BLaER1 treated with 17β-estradiol and CSF1 and Interleukin-3, amounts not matched to agents 10 nM and 100 nM (cell line): ENCODE measurements around the gene ENTHD1.
A peak's percentile ranks its signal among the peaks of the same experiment; 100 is the strongest.
"Not testable (repeated sequence)": the region's sequence is repeated elsewhere in the genome, so short reads cannot be mapped to it uniquely, and the experiment has no call there.

ENCODE experiments used
- H3K27ac ChIP-seq, 11 experiments: shearing (Covaris generic); formaldehyde crosslinking; 2 replicates each; pipeline ENCODE4 v1.8.1; 2022
- H3K27me3 ChIP-seq, 11 experiments: shearing (Covaris generic); formaldehyde crosslinking; 2 replicates each; pipeline ENCODE4 v1.8.1; 2022
- H3K36me3 ChIP-seq, 11 experiments: shearing (Covaris generic); formaldehyde crosslinking; 2 replicates each; pipeline ENCODE4 v1.8.1; 2022
- H3K4me1 ChIP-seq, 10 experiments: shearing (Covaris generic); formaldehyde crosslinking; 2 replicates each; pipeline ENCODE4 v1.8.1; 2022
- H3K4me2 ChIP-seq, 11 experiments: shearing (Covaris generic); formaldehyde crosslinking; 2 replicates each; pipeline ENCODE4 v1.8.1; 2022
- H3K4me3 ChIP-seq, 10 experiments: shearing (Covaris generic); formaldehyde crosslinking; 2 replicates each; pipeline ENCODE4 v1.8.1; 2022
- H3K9ac ChIP-seq, 11 experiments: shearing (Covaris generic); formaldehyde crosslinking; 2 replicates each; pipeline ENCODE4 v1.8.1; 2022
- H3K9me3 ChIP-seq, 11 experiments: shearing (Covaris generic); formaldehyde crosslinking; replicated peaks in 1 of 11; 2 replicates each; pipeline ENCODE4 v1.8.1; 2022
- H4K20me1 ChIP-seq, 11 experiments: shearing (Covaris generic); formaldehyde crosslinking; 2 replicates each; pipeline ENCODE4 v1.8.1; 2022
- Cebpa-rat ChIP-seq, 11 experiments: shearing (Covaris generic); IDR thresholded peaks; 2 replicates each; pipeline ENCODE4 v1.8.1; 2022

The ENTHD1 gene

DNA sequence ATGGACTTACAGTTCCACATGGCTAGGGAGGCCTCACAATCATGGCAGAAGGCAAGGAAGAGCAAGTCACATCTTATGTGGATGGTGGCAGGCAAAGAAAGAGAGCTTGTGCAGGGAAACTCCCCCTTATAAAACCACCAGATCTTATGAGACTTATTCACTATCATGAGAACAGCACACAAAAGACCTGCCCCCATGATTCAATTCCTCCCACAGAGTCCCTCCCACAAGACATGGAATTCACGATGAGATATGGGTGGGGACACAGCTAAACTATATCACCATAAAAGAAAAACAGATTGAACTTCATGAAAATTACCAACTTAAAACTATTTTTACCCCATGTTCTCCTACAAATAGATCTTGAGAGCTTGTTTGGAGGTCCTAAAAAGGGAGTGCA is 19.6 kb downstream of the ENTHD1 start:
- Histone ChIP-seq H3K4me3 (no peak overlapping the region), H3K9me3 (peaks cover 0 to 3% (median 0%) of the 10 kb centered on the region in 11 experiments; a peak in 3 of 22 replicates), H3K36me3 (no peaks in the 10 kb centered on the region), H3K4me2 (no peak overlapping the region), H3K27ac (no peak overlapping the region), H3K9ac (no peak overlapping the region), H3K4me1 (no peaks in the 10 kb centered on the region), H3K27me3 (no peaks in the 10 kb centered on the region), H4K20me1 (no peaks in the 10 kb centered on the region)
- no peak for TF ChIP-seq Cebpa-rat (IDR thresholded peaks at IDR 0.05)

DNA sequence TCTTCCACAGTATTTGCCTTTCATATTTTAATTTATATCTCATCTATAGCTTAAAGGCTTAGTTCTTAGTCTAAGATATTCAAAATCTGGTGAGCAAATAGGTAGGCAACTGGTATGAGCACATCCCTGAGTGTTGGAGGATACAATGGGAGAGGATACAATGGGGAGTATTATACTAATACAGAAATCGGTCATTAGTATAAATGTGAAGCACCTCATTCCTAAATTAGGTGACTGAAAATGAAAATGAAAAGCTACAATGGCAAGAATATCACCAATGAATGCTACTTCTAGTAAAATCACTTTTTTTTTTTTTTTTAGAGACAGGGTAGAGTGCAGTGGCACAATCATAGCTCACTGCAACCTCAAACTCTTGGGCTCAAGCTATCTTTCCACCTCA is 21.0 kb downstream of the ENTHD1 start:
- Histone ChIP-seq H3K4me2 (no peak overlapping the region), H3K27ac (no peak overlapping the region), H3K9ac (no peak overlapping the region), H3K4me1 (peaks cover 9 to 14% (median 12%) of the 10 kb centered on the region in 10 experiments; a peak in 19 of 20 replicates), H3K36me3 (no peaks in the 10 kb centered on the region), H4K20me1 (no peaks in the 10 kb centered on the region), H3K4me3 (no peak overlapping the region), H3K9me3 (peaks cover 0 to 8% (median 0%) of the 10 kb centered on the region in 11 experiments; a peak in 3 of 22 replicates), H3K27me3 (no peaks in the 10 kb centered on the region)
- no peak for TF ChIP-seq Cebpa-rat (IDR thresholded peaks at IDR 0.05)

DNA sequence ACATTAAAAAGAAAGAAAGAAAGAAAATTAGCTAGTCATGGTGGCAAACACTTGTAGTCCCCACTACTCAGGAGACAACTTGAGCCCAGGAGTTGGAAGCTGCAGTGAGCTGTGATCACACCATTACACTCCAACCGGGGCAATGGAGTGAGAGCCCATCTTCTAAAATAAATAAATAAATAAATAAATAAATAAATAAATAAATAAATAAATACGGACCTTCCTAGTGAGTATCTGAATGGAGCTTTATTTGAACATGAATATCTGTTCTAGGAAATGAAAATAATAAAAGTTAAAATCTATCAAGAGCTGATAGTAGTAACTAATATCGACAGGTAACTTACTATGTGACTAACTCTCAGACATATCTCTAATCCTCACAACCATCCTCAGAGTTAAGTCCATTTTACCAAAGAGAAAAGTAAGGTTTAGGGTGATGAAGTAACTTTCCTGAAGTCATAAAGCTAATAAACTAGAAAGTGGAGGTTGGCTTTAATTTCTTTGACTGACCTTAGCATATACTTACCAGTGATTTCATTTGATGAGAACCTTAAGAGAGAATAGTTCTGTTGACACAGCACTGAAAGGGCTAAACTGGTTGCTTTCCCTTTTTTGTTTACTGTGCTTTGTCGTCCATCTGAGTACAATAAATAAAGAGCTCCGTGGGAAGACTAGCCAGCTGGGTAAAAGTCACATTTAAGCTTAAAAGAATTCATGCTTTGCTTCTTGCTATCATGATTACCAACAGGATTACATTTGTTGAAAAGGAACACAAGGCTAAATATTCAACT is 22.4 kb downstream of the ENTHD1 start:
- H4K20me1 ChIP-seq: no peaks in the 10 kb centered on the region
- 0 out of 22 replicates have a peak, but pooled peaks cover 0 to 4% (median 0%) of the 10 kb centered on the region in 11 experiments for H3K27me3 ChIP-seq
- H3K4me2 ChIP-seq: no peak overlapping the region
- H3K36me3 ChIP-seq: no peaks in the 10 kb centered on the region
- no peak overlapping the region for H3K9ac ChIP-seq
- no peak for TF ChIP-seq Cebpa-rat (IDR thresholded peaks at IDR 0.05)
- peaks cover 0 to 8% (median 0%) of the 10 kb centered on the region in 11 experiments; a peak in 3 of 22 replicates for H3K9me3 ChIP-seq
- no peak overlapping the region for H3K4me3 ChIP-seq
- no peak overlapping the region for H3K27ac ChIP-seq
- peaks cover 9 to 16% (median 14%) of the 10 kb centered on the region in 10 experiments; a peak in 19 of 20 replicates for H3K4me1 ChIP-seq

DNA sequence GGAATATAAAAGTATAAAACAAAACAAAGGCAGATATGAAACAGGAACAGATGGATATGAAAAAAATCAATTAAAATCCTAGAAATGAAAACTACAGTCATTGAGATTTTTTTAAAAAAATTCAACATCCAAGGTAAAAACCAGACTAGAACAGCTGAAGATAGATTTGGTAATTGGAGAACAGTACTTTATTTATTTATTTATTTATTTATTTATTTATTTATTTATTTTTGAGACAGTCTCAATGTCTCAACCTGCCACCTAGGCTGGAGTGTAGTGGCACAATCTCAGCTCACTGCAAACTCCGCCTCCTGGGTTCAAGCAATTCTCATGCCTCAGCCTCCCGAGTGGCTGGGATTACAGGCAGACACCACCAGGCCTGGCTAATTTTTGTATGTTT is 23.8 kb downstream of the ENTHD1 start:
- not testable (repeated sequence) for H3K4me3 ChIP-seq, H3K9me3 ChIP-seq, H3K36me3 ChIP-seq, H3K27ac ChIP-seq, H3K27me3 ChIP-seq, H3K4me2 ChIP-seq, H4K20me1 ChIP-seq, H3K9ac ChIP-seq
- peaks cover 9 to 16% (median 14%) of the 10 kb centered on the region in 10 experiments; a peak in 19 of 20 replicates for H3K4me1 ChIP-seq

DNA sequence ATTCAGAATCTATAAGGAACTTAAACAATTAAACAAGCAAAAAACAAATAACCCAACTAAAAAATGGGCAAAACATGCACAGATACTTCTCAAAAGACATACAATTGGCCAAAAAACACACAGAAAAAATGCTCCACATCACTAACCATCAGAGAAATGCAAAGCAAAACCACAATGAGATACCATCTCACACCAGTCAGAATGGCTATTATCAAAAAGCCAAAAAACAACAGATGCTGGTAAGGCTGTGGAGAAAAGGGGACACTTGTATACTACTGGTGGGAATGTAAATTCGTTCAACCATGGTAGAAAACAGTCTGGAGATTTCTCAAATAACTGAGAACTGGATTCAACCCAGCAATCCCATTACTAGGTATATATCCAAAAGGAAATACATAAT is 24.8 kb downstream of the ENTHD1 start:
- Histone ChIP-seq H3K4me3 (no peak overlapping the region), H3K9ac (no peak overlapping the region), H3K4me2 (peak overlapping the region in 9 of 11 experiments; percentile 13 to 65 (median 41); a peak in 10 of 22 replicates), H3K27ac (no peak overlapping the region), H4K20me1 (no peaks in the 10 kb centered on the region), H3K36me3 (no peaks in the 10 kb centered on the region), H3K4me1 (peaks cover 9 to 16% (median 14%) of the 10 kb centered on the region in 10 experiments; a peak in 19 of 20 replicates), H3K27me3 (peaks cover 0 to 9% (median 0%) of the 10 kb centered on the region in 11 experiments; a peak in 1 of 22 replicates), H3K9me3 (peaks cover 0 to 8% (median 0%) of the 10 kb centered on the region in 11 experiments; a peak in 3 of 22 replicates)
- TF ChIP-seq Cebpa-rat (IDR thresholded peaks at IDR 0.05): no peak

DNA sequence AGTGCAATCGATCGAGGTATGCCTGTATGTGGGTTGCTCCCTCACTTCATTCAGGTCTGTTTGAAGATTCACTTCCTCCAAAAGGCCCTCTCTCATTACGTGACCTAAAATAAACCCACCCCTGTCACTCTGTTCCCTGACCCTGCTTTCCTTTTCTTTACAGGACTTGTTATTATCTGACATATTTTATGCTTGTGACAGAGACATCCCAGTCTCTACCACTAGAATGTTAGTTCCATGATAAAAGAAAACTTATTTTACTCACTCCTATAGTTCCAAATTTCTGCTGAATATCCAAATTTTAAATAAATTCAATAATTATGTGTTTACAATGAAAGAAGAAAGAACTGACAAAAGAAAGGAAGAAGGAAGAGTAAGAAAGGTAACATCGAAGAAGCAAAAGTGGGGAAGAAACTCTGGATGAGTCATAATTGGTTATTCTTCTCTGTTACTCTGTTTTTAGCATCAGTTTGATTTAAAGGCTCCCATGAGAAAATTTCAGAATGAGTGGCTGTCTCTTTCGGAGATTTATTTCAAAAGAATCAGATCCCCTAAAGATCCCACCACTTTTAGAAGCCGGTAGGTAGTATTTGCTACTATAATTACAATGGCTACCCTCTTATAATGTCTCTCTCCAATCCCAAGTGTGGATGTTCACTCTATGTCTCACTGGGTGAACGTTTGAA is 33.5 kb downstream of the ENTHD1 start:
- Histone ChIP-seq H3K4me1 (peaks cover 0 to 18% (median 10%) of the 10 kb centered on the region in 10 experiments; a peak in 9 of 20 replicates), H3K4me2 (peak overlapping the region in 6 of 11 experiments; percentile 1 to 18 (median 8); a peak in 5 of 22 replicates), H3K4me3 (no peak overlapping the region), H3K9ac (no peak overlapping the region), H3K36me3 (no peaks in the 10 kb centered on the region), H3K27me3 (peaks cover 0 to 5% (median 0%) of the 10 kb centered on the region in 11 experiments; a peak in 1 of 22 replicates), H3K9me3 (peaks cover 0 to 9% (median 0%) of the 10 kb centered on the region in 11 experiments; a peak in 1 of 22 replicates), H3K27ac (no peak overlapping the region), H4K20me1 (no peaks in the 10 kb centered on the region)
- TF ChIP-seq Cebpa-rat (IDR thresholded peaks at IDR 0.05): no peak

DNA sequence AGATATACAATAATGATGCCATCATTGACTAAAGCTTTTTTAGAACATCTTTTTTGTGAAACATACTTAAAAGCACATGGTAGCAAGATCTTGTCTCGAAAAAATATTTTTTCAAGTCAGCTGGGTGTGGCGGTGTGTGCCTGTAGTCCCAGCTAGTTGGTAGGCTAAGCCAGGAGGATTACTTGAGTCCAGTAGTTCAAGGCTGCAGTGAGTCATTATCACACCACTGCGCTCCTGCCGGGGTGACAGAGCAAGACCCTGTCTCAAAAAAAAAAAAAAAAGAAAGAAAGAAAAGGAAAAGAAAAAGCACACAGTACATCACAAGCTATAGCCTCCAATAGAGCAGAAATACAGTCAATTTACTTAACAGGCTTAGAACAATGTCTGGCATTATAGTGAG is 37.0 kb downstream of the ENTHD1 start:
- Histone ChIP-seq H3K4me1 (peaks cover 4 to 24% (median 13%) of the 10 kb centered on the region in 10 experiments; a peak in 12 of 20 replicates), H4K20me1 (no peaks in the 10 kb centered on the region), H3K9me3 (peaks cover 0 to 9% (median 0%) of the 10 kb centered on the region in 11 experiments; a peak in 2 of 22 replicates), H3K9ac (no peak overlapping the region), H3K4me2 (no peak overlapping the region), H3K27me3 (peaks cover 0 to 13% (median 0%) of the 10 kb centered on the region in 11 experiments; a peak in 1 of 22 replicates), H3K36me3 (no peaks in the 10 kb centered on the region), H3K27ac (no peak overlapping the region), H3K4me3 (no peak overlapping the region)
- TF ChIP-seq Cebpa-rat (IDR thresholded peaks at IDR 0.05): no peak

DNA sequence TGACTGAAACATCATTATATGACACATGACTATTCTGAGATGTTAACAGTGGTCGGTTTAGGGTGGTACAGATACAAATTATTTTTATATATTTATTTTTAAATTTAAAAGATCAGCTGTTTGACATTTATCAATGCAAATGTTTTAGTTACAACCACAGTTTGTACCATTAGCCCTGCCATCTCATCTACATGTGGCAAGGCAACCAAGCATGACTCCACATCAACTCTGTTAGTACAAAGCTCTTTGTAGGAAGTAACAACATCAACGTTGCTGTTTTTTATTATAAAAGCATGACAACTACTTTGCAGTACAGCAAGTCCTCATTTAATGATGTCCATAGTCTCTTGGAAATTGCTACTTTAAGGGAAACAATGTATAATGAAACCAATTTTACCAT is 40.8 kb downstream of the ENTHD1 start:
- no peak overlapping the region for H3K27ac ChIP-seq
- TF ChIP-seq Cebpa-rat (IDR thresholded peaks at IDR 0.05): no peak
- no peak overlapping the region for H3K9ac ChIP-seq
- no peaks in the 10 kb centered on the region for H3K36me3 ChIP-seq
- peaks cover 0 to 21% (median 0%) of the 10 kb centered on the region in 11 experiments; a peak in 4 of 22 replicates for H3K27me3 ChIP-seq
- peaks cover 0 to 1% (median 0%) of the 10 kb centered on the region in 11 experiments; a peak in 3 of 22 replicates for H3K9me3 ChIP-seq
- no peaks in the 10 kb centered on the region for H4K20me1 ChIP-seq
- no peak overlapping the region for H3K4me3 ChIP-seq
- peaks cover 0 to 15% (median 6%) of the 10 kb centered on the region in 10 experiments; a peak in 10 of 20 replicates for H3K4me1 ChIP-seq
- H3K4me2 ChIP-seq: peak overlapping the region in 3 of 11 experiments; percentile 1 to 22 (median 10); a peak in 2 of 22 replicates
